GM18519 (cell line): ENCODE data around the gene MRPL38.
A peak's percentile ranks its signal among the peaks of the same experiment; 100 is the strongest.
"Not testable (repeated sequence)": the region's sequence is repeated elsewhere in the genome, so short reads cannot be mapped to it uniquely, and the experiment has no call there.

ENCODE experiments used
- ATAC-seq: cut with Tn5 transposase; IDR thresholded peaks from one replicate; pipeline ENCODE4 v1.9.1; 2021; ENCODE audit warnings: mild to moderate bottlenecking, moderate library complexity; ENCODE audit not compliant: unreplicated experiment, low FRiP score

The MRPL38 gene

GRCh38 chr17:75856062-75856756, 48.5 kb downstream of the MRPL38 start:
- ATAC-seq = peak; percentile 13

GRCh38 chr17:75855310-75856061, 49.2 kb downstream of the MRPL38 start, which contains the start of gene WBP2:
WBP2 (minus strand) TSS chr17:75855335; CDS start chr17:75855297, 38 bp downstream.
- peak; percentile 78 for ATAC-seq

- no peak for ATAC-seq
Observed at GRCh38 chr17:75854881-75855309, 49.8 kb downstream of the MRPL38 start.

- no peak for ATAC-seq
Observed at GRCh38 chr17:75854101-75854748, 50.5 kb downstream of the MRPL38 start.

GRCh38 chr17:75853433-75853832, 51.3 kb downstream of the MRPL38 start:
- ATAC-seq = no peak

GRCh38 chr17:75851693-75851991, 53.0 kb downstream of the MRPL38 start:
- not testable (repeated sequence) for ATAC-seq

- no peak for ATAC-seq
Observed at GRCh38 chr17:75850928-75851692, 53.6 kb downstream of the MRPL38 start.

GRCh38 chr17:75849724-75850123, 55.0 kb downstream of the MRPL38 start:
- no peak for ATAC-seq

GRCh38 chr17:75849279-75849646, 55.4 kb downstream of the MRPL38 start:
- ATAC-seq = no peak
